GM20431 (cell line): ENCODE results near the gene CAPNS1.
"Not testable (repeated sequence)": the region's sequence is repeated elsewhere in the genome, so short reads cannot be mapped to it uniquely, and the experiment has no call there.

Experiments used
- in situ Hi-C: fragments of 300-500 bp; cut with MseI, MboI; formaldehyde crosslinking; loops from one replicate; pipeline ENCODE4 v1.15.0; 2020; ENCODE audit warnings: low sequenced_read_pairs; ENCODE audit not compliant: unreplicated experiment

Gene CAPNS1

DNA sequence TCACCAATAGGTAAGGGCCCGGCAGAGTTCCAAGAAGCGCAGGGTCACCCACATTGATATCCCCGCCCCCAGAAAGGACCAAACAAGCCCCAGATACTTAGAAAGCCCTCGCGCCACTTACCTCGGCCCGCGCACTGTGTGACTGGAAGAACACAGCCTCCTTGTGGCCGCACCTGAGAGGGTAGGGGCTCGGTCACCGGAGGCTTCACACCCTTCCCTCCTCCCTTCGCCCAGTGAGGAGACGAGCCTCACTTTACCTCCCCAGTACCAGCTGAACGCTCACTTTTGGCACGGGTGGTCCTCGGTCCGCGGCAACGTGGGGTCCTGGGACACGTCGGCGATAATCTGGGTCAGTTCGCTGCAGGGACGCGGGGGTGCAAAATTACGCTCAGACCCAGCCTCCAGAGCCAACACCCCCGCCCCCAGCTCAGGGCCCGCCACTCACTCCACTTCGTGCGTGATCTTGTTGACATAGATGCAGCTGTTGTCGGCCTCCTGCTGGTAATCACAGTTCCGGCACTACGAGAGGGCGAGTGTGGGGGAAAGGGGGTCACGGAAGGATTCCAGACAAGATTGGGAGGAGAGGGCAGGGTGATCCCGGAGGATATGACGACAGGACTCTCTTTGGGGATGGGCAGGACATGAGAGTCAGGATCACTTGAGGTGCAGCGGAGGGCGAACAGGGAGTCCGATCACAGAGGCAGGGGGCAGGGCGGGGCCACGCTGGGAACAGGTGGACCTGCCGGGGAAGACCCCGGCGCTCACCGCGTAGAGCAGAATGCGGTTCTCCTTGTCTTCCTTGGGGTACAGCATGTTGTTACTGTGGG lies 25.8 kb upstream of the CAPNS1 start:
- in situ Hi-C loops = no loop called here

DNA sequence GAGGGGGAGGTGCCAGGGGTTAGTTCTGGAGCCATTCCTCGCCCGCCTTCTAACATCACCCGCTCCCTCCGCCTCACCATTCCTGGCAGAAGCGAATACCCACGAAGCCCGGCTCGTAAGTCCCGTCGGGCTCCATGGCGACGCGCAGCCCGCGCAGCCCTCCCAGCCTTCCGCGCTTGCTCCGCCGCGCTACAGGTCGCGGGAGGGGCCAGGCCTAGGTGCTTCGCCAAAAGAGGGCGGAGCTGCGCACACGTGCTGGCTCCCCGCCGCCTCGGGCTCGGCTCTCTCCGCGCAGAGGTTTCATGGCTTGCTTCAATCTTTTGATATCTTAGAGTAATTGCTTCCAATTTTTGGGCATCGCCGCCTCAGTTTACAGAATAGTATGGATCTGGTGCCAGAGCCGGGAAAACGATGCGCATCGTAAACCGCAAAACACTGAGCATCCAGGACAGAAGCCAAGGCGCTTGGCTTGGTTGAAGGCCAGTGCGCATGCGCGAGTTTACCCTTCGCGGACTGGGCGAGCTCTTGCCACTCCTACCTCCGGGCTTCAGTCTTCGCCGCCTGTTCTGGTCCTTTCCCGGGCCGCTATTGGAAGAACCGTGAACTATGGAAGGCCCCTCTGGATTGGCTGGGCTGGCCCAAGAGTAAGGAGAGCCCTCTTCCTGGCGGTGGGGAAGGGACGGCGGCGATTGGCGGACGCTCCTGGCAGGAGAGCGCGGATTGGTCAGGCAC lies 25.0 kb upstream of the CAPNS1 start, which contains the start of gene POLR2I:
TSS of gene POLR2I (minus strand) at position 155 of the 732 bp plus-strand sequence. CDS start at position 136, 19 bp downstream.
- in situ Hi-C loops = no loop called here

DNA sequence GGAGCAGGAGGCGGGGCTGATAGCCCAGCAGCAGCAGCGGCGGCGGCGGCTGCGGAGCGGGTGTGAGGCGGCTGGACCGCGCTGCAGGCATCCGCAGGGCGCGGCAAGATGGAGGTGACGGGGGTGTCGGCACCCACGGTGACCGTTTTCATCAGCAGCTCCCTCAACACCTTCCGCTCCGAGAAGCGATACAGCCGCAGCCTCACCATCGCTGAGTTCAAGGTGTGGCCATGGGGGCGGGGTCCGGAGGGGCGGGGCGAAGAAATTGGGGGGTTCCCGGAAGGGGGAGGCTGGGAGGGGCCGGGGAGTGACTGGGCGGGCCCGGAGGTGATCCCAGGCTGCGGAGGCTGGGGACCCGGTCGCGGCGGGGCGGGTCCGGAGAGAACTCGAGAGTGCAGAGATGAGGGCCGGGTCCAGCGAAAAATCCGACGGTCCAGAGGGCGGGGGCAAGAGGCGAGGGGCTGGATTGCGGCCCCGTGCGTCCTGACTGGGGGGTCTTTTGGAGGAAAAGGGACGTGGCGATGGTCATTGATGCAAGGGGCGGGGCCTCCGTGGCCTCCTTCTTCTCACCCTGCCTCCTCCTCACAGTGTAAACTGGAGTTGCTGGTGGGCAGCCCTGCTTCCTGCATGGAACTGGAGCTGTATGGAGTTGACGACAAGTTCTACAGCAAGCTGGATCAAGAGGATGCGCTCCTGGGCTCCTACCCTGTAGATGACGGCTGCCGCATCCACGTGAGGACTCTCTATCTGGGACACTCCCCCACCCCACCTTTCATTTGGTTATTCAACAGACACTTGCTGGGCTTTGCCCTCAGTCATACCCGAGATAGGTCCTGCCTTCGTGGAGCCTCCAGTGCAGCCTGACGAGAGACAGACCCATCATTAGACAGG lies 24.2 kb upstream of the CAPNS1 start, which contains the start of gene TBCB:
TSS of gene TBCB (plus strand) at position 16 of the 891 bp plus-strand sequence. CDS start at position 109, 93 bp downstream.
- in situ Hi-C loops = no loop called here

DNA sequence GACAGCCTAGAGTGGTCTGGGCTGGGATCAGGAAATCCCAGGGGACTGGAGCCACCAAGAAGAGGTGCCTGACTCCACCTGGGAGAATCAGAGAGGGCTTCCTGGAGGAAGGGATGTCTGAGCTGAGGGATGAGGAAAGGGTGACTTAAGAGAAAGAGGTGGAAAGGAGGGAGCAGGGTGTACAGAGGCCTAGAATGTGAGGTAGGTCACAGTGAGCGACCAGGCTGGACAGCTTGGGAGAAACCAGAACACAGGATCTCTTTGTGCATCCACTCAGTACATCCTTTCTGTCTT lies 23.6 kb upstream of the CAPNS1 start:
- in situ Hi-C loops = no loop called here

DNA sequence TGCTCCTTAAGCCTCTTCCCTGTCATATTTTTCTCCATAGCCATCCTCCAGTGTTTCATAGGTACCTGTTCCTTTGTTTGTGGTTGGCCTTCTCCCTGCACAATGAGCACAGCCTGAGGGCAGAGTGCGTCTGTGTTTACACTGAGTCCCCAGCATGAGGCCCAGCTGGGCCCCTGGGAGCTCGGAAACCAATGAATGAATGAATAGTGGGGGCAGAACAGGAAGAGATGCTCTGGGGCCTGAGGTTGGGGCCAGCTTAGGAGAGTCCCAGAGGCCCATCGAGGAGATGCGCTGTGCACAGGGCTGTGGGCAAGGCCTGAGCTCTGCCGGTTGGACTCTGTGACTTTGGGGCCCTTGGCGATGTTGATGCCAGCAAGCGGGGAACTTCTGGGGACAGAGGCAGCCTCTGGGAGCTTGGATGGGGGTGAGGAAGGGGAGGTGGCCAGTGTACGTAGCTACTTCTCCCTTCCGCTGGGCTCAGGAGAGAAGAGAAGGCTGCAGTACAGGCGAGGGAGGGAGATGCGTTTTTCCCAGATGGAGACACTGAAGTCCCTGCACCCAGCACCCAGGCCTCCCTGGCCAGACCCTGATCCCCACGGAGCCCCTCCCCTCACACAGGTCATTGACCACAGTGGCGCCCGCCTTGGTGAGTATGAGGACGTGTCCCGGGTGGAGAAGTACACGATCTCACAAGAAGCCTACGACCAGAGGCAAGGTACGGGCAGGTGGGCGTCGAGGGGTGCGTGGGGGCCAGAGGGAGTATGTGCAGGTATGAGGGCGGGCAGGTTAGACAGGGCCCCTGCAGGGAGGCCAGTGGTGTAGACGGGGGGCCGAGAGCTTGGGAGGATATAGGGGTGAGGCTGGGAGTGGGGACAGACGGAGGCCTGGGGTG lies 19.5 kb upstream of the CAPNS1 start:
- in situ Hi-C loops = loop anchor here (10.0 kb wide), 1 partner anchor 54 kb away; no protein-coding TSS in a partner anchor

DNA sequence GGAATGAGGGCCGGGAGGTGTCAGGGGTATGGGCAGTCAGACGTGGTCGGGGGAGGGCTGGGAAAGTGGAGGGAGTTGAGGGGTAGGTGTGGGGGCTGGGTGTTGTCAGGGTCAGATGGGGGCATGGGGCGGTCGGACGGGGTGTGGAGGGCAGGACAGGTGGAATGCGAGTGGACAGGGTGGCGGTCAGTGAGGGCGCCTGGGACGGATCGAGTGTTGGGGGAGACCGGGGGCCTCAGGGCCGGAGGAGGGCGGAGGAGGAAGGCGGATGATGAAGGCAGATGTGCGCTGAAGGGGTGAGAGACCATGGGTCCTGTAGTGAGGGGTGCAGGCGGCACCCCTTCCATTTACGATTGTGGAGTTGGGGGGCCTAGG lies 18.9 kb upstream of the CAPNS1 start:
- in situ Hi-C loops = loop anchor here (10.0 kb wide), 1 partner anchor 54 kb away; no protein-coding TSS in a partner anchor

DNA sequence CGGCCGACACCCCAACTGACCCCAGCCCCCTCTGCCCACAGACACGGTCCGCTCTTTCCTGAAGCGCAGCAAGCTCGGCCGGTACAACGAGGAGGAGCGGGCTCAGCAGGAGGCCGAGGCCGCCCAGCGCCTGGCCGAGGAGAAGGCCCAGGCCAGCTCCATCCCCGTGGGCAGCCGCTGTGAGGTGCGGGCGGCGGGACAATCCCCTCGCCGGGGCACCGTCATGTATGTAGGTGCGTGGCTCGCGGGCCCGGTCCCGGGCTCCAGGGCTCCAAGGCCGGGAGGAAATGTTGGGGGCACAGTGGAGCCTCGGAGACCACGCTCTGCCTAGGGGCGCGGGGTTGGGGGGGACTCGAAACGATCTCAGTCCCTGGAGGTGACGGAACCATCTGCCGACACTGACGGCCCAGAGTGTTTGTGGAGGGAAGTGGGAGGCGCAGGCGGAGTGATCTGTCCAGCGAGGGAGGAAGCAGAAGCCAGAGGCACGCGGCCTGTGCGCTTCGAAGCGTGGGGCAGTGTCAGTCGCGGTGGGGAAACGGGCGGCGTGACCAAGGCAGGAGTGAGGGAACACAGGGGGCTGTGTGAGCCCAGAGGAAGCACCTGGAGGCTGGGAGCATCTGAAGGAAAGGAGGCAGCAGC lies 18.3 kb upstream of the CAPNS1 start:
- in situ Hi-C loops = loop anchor here (10.0 kb wide), 1 partner anchor 53 kb away; no protein-coding TSS in a partner anchor

DNA sequence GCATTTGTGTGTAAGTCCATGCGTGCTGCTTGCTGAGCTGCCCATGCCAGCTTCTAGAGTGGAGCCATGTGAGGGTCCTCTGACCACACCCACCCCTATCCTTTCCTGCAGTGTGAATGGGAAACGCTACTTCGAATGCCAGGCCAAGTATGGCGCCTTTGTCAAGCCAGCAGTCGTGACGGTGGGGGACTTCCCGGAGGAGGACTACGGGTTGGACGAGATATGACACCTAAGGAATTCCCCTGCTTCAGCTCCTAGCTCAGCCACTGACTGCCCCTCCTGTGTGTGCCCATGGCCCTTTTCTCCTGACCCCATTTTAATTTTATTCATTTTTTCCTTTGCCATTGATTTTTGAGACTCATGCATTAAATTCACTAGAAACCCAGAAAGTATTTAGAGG lies 14.3 kb upstream of the CAPNS1 start:
- in situ Hi-C loops = loop anchor here (10.0 kb wide), 1 partner anchor 49 kb away; no protein-coding TSS in a partner anchor

DNA sequence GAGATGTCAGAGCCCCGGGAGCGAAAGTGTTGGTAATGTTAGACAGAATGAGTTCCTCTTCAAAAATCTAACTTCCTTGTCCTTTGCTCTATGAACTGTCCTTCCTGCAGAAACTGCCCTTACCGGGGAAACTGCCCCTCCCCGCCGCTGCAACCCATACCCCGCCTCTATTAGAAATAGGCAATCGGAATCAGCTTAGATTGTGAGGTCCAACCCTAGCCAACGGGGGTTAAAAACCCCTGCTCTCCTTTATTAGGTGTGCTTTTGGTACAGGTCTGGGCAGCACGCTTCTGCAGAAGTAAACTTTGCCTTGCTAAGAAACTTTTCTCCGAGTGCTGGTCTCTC lies 11.5 kb upstream of the CAPNS1 start:
- in situ Hi-C loops = loop anchor here (10.0 kb wide), 1 partner anchor 46 kb away; no protein-coding TSS in a partner anchor

DNA sequence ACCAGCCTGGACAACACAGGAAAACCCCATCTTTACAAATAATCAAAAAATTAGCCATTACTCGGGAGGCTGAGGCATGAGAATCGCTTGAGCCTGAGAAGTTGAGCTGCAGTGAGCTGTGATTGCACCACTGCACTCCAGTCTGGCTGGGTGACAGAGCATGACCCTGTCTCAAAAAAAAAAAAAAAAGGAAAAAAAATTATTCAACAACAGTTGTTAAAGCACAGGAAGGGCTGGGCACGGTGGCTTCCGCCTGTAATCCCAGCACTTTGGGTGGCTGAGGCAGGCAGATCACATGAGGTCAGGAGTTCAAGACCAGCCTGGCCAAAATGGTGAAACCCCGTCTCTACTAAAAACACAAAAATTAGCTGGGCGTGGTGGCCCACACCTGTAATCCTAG lies 8.6 kb upstream of the CAPNS1 start:
- in situ Hi-C loops = not testable (repeated sequence)

DNA sequence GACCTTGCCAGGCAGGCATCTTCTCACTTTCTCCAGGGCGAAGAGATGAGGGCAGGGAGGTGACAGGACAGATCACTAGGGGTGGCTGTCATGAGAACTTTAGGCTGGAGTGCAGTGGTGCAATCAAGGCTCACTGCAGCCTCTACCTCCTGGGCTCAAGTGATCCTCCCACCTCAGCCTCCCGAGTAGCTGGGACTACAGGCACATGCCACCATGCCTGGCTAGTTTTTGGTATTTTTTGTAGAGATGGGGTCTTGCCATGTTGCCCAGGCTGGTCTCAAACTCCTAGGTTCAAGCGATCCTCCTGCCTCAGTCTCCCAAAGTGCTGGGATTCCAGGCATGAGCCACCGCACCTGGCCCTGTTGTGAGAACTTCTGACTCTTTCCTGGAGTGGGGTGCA lies 5.0 kb upstream of the CAPNS1 start:
- in situ Hi-C loops = not testable (repeated sequence)

DNA sequence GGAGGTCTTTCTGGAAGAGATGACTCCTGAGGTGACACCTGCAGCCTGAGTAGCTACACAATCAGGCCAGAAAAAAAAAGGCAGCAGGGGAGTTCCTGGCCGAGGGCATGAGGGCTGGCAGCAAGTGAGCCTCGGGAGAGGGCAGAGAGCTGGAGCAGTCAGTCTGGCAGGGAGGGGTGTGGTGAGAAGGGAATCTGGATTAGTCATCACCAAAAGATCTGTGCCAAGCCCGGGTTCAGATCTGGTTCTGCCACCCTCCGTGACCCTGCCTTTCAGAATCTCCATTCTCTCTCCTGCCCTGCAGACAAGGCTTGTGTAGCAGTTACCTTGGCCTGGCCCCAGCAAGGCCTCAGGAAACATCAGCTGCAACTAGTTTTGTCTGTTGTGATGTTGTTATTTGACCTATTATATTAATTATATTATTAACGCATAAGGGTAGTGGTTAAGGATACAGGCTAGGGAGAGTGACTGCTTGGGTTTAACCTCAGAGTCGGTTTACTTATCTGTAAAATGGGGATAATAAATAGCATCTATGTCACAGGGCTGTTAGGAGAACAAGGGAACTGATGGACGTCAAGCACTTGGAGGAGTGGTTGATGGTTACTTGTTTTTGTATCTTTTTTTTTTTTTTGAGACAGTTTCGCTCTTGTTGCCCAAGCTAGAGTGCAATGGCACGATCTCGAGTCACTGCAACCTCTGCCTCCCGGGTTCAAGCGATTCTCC lies 2.7 kb upstream of the CAPNS1 start:
- in situ Hi-C loops = no loop called here

DNA sequence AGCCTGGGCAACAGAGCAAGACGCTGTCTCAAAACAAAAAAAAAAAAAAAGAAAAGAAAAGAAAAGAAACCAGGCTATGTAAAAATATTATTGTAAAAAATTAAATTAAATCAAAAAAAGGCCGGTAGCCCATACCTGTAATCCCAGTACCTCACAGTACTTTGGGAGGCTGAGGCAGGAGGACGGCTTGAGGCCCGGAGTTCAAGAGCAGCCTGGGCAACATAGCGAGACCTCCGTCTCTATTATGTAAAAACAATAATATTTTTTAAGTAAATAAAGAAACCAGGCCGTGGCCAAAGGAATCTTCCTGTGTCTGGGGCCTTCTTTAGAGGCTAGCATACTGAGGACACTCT lies 770 bp upstream of the CAPNS1 start:
- in situ Hi-C loops = no loop called here

DNA sequence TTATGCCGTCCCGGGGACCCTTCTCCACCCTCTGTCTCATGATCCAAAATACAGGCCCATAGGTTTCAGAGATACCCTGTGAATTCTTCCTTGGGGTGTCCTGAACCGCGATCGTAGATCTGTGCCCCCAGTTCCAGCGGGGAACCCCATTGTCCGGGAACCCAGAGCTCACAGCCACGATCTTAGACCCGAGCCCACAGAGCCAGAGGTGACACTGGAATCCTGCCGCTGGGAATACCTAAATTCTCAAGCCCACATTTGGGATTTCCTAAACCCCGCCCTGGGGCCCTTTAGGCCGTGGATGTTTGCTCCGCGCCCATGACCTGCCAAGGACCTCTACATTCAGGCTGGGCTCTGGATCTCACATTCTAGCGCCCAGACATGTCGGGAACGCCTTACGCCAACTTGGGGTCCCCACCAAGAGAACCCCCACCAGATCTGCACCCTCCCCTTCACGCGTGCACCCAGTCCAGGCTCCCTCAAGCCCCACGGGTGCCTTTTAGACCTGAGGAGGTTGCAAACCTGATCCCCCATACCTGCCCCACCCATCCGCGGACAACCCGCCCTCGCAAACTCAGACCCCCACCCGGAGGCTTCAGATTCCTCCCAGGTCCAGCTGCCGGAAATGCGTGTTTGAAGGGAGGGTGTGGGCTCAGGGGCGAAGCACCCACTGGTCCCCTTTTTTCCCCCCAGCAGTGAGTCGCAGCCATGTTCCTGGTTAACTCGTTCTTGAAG lies 605 bp downstream of the CAPNS1 start:
- in situ Hi-C loops = no loop called here

DNA sequence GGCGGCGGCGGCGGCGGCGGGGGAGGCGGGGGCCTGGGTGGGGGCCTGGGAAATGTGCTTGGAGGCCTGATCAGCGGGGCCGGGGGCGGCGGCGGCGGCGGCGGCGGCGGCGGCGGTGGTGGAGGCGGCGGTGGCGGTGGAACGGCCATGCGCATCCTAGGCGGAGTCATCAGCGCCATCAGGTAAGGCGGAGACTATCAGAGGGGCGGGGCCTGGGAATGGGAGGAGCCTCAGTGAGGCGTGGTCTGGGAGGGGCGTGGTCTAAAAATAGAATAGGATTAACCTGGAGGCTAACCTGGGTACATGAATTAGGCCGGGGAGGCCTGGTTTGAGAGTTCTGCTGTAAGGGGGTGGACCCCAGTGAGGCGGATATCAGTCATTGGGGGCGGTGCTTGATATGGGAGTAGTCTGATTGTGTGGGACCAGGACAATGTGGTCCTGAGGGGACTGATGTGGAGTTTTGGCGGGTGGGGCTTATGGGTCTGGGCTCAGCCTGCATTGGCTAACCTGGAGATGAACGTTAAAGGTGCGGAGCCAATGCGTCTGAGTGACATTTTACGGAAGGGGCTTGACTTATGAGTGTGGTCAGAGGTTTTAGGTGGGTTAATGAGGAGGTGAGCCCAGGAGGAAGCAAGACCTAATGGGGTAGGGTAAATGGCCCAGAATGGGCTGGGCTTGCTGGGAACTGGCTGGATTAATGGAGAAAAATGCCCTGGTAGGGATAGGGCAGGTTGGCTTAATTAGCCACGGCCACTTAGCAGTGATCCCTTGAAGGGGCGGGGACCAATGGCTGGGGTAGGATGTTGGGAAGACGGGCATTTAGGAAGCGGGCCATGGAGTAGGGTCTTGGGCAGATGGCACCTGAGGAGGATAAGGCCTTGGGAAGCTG lies 1.4 kb downstream of the CAPNS1 start:
- in situ Hi-C loops = no loop called here

DNA sequence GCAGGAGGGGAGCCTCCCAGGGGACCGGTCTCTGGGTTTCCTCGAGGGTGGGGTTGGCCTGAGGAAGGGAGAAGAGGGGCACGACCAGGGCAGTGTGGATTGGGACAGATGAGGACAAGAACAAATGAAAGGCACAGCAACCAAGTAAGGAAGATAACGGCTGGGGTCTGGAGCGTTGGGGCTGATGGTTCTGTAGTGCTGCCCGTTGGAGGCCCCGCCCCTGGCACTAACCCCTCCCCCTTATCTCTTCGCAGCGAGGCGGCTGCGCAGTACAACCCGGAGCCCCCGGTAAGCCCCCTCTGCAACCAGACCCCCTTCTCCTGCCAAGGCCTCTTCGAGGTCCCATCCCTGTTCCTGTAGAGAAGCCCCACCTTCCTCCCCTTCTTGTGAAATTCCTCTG lies 2.2 kb downstream of the CAPNS1 start:
- in situ Hi-C loops = no loop called here

DNA sequence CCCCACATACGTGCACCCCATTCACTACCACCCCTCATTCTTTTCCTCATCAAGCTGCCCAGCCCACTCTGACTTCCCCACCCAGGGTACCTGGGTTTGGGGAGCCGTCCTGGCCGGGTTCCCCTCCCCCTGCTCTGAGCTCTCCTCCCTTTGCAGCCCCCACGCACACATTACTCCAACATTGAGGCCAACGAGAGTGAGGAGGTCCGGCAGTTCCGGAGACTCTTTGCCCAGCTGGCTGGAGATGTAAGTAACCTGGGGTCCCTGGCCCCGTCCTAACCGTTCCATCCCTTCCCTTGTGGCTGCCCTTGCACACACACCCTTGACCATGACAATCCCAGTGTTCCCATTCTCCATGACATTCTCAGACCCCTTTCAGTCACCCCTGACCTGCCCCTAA lies 2.6 kb downstream of the CAPNS1 start:
- in situ Hi-C loops = no loop called here
